GM18502 (cell line): ENCODE results near the gene DNASE2B.
"Not testable (repeated sequence)": the region's sequence is repeated elsewhere in the genome, so short reads cannot be mapped to it uniquely, and the experiment has no call there.

Source experiments
- ATAC-seq: cut with Tn5 transposase; IDR thresholded peaks from one replicate; pipeline ENCODE4 v1.9.1; 2021; ENCODE audit warnings: mild to moderate bottlenecking; ENCODE audit not compliant: unreplicated experiment, poor library complexity

The DNASE2B gene

DNA sequence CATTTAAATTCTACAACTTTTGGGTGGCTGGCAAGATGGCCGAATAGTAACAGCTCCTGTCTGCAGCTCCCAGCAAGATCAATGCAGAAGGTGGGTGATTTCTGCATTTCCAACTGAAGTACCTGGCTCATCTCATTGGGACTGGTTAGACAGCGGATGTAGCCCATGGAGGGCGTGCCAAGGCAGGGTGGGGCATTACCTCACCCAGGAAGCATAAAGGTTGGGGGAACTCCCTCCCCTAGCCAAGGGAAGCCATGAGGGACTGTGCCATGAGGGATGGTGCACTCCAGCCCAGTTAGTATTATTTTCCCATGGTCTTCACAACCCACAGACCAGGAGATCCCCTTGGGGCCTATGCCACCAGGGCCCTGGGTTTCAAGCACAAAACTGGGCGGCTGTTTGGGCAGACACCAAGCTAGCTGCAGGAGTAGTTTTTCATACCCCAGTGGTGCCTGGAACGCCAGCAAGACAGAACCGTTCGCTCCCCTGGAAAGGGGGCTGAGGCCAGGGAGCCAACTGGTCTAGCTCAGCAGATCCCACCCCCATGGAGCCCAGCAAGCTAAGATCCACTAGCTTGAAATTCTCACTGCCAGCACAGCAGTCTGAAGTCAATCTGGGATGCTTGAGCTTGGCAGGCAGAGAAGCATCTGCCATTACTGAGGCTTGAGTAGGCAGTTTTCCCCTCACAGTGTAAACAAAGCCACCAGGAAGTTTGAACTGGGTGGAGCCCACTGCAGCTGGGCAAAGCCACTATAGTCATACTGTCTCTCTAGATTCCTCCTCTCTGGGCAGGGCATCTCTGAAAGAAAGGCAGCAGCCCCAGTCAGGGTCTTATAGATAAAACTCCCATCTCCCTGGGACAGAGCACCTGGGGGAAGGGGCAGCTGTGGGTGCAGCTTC is 44.7 kb downstream of the DNASE2B start:
- ATAC-seq, result not testable (repeated sequence)

DNA sequence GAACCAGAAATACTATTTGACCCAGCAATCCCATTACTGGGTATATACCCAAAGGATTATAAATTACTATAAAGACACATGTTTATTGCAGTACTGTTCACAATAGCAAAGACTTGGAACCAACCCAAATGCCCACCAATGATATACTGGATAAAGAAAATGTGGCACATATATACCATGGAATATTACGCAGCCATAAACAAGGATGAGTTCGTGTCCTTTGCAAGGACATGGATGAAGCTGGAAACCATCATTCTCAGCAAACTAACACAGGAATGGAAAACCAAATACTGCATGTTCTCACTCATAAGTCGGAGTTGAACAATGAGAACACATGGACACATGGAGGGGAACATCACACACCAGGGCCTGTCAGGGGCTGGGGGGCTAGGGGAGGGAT is 50.4 kb downstream of the DNASE2B start:
- ATAC-seq, result not testable (repeated sequence)

GRCh38 chr1:84450910-84451309 is 52.6 kb downstream of the DNASE2B start:
- ATAC-seq, result no peak

DNA sequence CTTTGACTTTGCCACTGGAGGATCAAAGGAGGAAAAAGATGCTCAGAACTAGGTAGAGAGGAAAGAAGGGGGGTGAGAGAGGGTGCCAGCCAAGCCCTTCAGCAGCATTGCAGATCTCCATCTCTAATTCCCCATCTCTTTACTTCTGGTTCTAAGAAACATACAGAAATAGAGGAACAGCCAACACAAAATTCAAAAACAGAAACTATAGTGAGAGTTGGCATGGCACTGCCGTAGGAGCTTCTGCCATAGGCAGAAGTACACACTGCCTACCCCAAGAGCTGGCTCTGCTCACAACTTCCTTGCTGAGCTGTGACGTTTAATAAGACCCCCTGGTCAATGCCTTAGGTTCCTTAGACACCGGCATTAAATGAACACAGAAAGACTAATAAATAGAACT is 54.2 kb downstream of the DNASE2B start:
- no peak for ATAC-seq

DNA sequence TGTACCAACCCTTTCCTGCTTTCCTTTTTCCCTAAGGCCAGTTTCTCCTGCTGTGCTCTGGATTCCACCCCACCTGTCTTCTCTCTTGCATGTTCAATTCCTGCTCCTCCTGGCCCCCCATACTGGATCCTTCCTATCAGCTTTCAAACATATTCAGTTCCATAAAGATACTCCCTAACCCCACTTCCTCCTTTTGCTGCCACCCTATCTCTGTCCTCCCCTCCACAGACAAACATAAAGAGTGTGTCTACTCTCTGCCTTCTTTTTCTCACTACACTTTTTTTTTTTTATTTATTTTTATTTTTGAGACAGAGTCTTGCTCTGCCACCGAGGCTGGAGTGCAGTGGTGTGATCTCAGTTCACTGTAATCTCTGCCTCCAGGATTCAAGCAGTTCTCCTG is 63.8 kb downstream of the DNASE2B start:
- no peak for ATAC-seq
